Liver (tissue), 9 donors: Measurements from ENCODE around the gene ARNT2. TPM values are rescaled to one million over a fixed set of nuclear protein-coding genes. Genes with fewer than 3 reads are reported as not detected.

Source experiments
- DNase-seq: peaks from one replicate; pipeline ENCODE4 v3.0.0-alpha.2; 2017; ENCODE audit warnings: low spot score
- H3K27ac ChIP-seq, 2 donors: one replicate each; pipeline ENCODE4 v1.7.0; 2013; ENCODE audit warnings: inconsistent platforms in 2 of 2, low read length in 2 of 2, control low read depth in 1 of 2, low read depth in 1 of 2, mild to moderate bottlenecking in 1 of 2
- H3K27me3 ChIP-seq, 4 donors: one replicate each; pipeline versions ENCODE4 v1.6.1 to v1.7.0; 2013; ENCODE audit warnings: low read length in 3 of 4, inconsistent platforms in 1 of 4, mild to moderate bottlenecking in 1 of 4, moderate library complexity in 1 of 4; ENCODE audit not compliant: control insufficient read depth in 4 of 4, insufficient read depth in 4 of 4
- H3K36me3 ChIP-seq, 4 donors: one replicate each; pipeline versions ENCODE4 v1.6.1 to v1.7.0; 2013; ENCODE audit warnings: low read length in 3 of 4, mild to moderate bottlenecking in 3 of 4, low read depth in 1 of 4, moderate library complexity in 1 of 4; ENCODE audit not compliant: control insufficient read depth in 4 of 4, insufficient read depth in 3 of 4
- H3K4me1 ChIP-seq, 4 donors: one replicate each; pipeline versions ENCODE4 v1.6.1 to v1.7.0; 2013; ENCODE audit warnings: low read length in 3 of 4, mild to moderate bottlenecking in 3 of 4, moderate library complexity in 1 of 4; ENCODE audit not compliant: control insufficient read depth in 4 of 4, insufficient read depth in 4 of 4
- H3K4me3 ChIP-seq, 3 donors: one replicate each; pipeline versions ENCODE4 v1.6.1 to v1.7.0; 2013; ENCODE audit warnings: low read length in 3 of 3, control low read depth in 1 of 3, low read depth in 1 of 3, mild to moderate bottlenecking in 1 of 3
- H3K9ac ChIP-seq, 2 donors: one replicate each; pipeline ENCODE4 v1.7.0; 2013; ENCODE audit warnings: low read length in 2 of 2, mild to moderate bottlenecking in 2 of 2, moderate library complexity in 2 of 2, control low read depth in 1 of 2, low read depth in 1 of 2
- H3K9me3 ChIP-seq, 4 donors: one replicate each; pipeline versions ENCODE4 v1.6.1 to v1.7.0; 2013; ENCODE audit warnings: low read length in 3 of 4; ENCODE audit not compliant: control insufficient read depth in 4 of 4
- CTCF ChIP-seq: fragments of 150-350 bp; IDR thresholded peaks from 2 replicates; pipeline ENCODE4 v1.5.1; 2017; ENCODE audit warnings: improper control_type of control experiment, low read depth, low read length; ENCODE audit not compliant: missing input control
- EGR1 ChIP-seq, 2 donors: IDR thresholded peaks; 2 replicates each; pipeline ENCODE4 v1.6.1; 2016 to 2018; ENCODE audit warnings: antibody characterized with exemption in 2 of 2, low read depth in 2 of 2
- FOXA1 ChIP-seq: IDR thresholded peaks from 2 replicates; pipeline ENCODE4 v1.6.1; 2016; ENCODE audit warnings: antibody characterized with exemption
- FOXA2 ChIP-seq: IDR thresholded peaks from 2 replicates; pipeline ENCODE4 v1.6.1; 2016; ENCODE audit warnings: antibody characterized with exemption
- GABPA ChIP-seq, 2 donors: IDR thresholded peaks in 1 of 2; conservative IDR thresholded peaks in 1 of 2; 2 replicates each; pipeline ENCODE4 v1.6.1; 2016; ENCODE audit warnings: antibody characterized with exemption in 2 of 2, mild to moderate bottlenecking in 1 of 2, moderate library complexity in 1 of 2
- HNF4A ChIP-seq, 2 donors: conservative IDR thresholded peaks; 2 replicates each; pipeline ENCODE4 v1.6.1; 2016; ENCODE audit warnings: antibody characterized with exemption in 2 of 2, mild to moderate bottlenecking in 2 of 2
- HNF4G ChIP-seq: IDR thresholded peaks from 2 replicates; pipeline ENCODE4 v1.6.1; 2016; ENCODE audit warnings: antibody characterized with exemption
- JUND ChIP-seq, 2 donors: IDR thresholded peaks; 2 replicates each; pipeline ENCODE4 v1.6.1; 2016; ENCODE audit warnings: antibody characterized with exemption in 2 of 2
- MAX ChIP-seq: IDR thresholded peaks from 2 replicates; pipeline ENCODE4 v1.6.1; 2016; ENCODE audit warnings: antibody characterized with exemption
- NR2F2 ChIP-seq: IDR thresholded peaks from 2 replicates; pipeline ENCODE4 v1.6.1; 2016; ENCODE audit warnings: antibody characterized with exemption
- RAD21 ChIP-seq, 2 donors: IDR thresholded peaks; 2 replicates each; pipeline ENCODE4 v1.6.1; 2016; ENCODE audit warnings: antibody characterized with exemption in 2 of 2, mild to moderate bottlenecking in 2 of 2
- REST ChIP-seq: IDR thresholded peaks from 2 replicates; pipeline ENCODE4 v1.6.1; 2016; ENCODE audit warnings: antibody characterized with exemption, mild to moderate bottlenecking
- RXRA ChIP-seq, 2 donors: IDR thresholded peaks; 2 replicates each; pipeline ENCODE4 v1.6.1; 2017 to 2018; ENCODE audit warnings: antibody characterized with exemption in 2 of 2, mild to moderate bottlenecking in 1 of 2
- SP1 ChIP-seq: IDR thresholded peaks from 2 replicates; pipeline ENCODE4 v1.6.1; 2018; ENCODE audit warnings: antibody characterized with exemption, mild to moderate bottlenecking
- TAF1 ChIP-seq: conservative IDR thresholded peaks from 2 replicates; pipeline ENCODE4 v1.6.1; 2016; ENCODE audit warnings: antibody characterized with exemption, mild to moderate bottlenecking
- YY1 ChIP-seq: IDR thresholded peaks from 2 replicates; pipeline ENCODE4 v1.6.1; 2016; ENCODE audit warnings: antibody characterized with exemption, mild to moderate bottlenecking
- ZBTB33 ChIP-seq: IDR thresholded peaks from 2 replicates; pipeline ENCODE4 v1.6.1; 2016; ENCODE audit warnings: antibody characterized with exemption
- WGBS: extraction: QIAGEN DNeasy Blood & Tissue Kit; methylation state at CpG from one replicate; pipeline ENCODE4 v1.1.7; 2013; 5-methylcytosine and 5-hydroxymethylcytosine counted together
- polyA plus RNA-seq, 2 donors: library from polyadenylated mRNA; stranded (reverse) in 1 of 2; unstranded in 1 of 2; fragments of 200-250 nt in 1 of 2; fragments of >200 nt in 1 of 2; fragmentation: Nextera tagmentation in 1 of 2; extraction: Ambion mirVana in 1 of 2; gene quantifications; one replicate each; pipeline versions ENCODE4 v1.2.1 to v1.2.3, GENCODE V29; 2013 to 2015
- total RNA-seq, 2 donors: library from RNA; depleted of rRNA; stranded (reverse); fragments of >200 nt; gene quantifications; one replicate each; pipeline ENCODE4 v1.2.3, GENCODE V29; 2014
- donor health status: healthy.
- donor health status: healthy.
- donor health status: healthy.
- donor health status: healthy.
- donor health status: healthy.

ARNT2 gene
- total and polyA plus RNA-seq, 4 donors = 0.17 to 0.92 (median 0.54) TPM

GRCh38 chr15:80591471-80591870, 187.3 kb downstream of the ARNT2 start:
- no peak for DNase-seq
- peaks cover 0 to 3% (median 0%) of the 10 kb centered on the region in 4 donors for H3K4me1 ChIP-seq
- no peaks in the 10 kb centered on the region for H3K9me3 ChIP-seq
- no peak overlapping the region for H3K4me3 ChIP-seq
- H3K36me3 ChIP-seq = no peaks in the 10 kb centered on the region
- TF ChIP-seq YY1 = no peak
- no peak for TF ChIP-seq HNF4A (conservative IDR thresholded peaks at IDR 0.05)
- TF ChIP-seq SP1 = no peak
- no peak for TF ChIP-seq EGR1 (IDR thresholded peaks at IDR 0.05; ENCODE audit: low read depth in 2 of 2)
- no peak for TF ChIP-seq REST
- TF ChIP-seq ZBTB33 = no peak
- no peak for TF ChIP-seq TAF1
- no peak for TF ChIP-seq RXRA (IDR thresholded peaks at IDR 0.05)
- TF ChIP-seq JUND (IDR thresholded peaks at IDR 0.05) = no peak
- TF ChIP-seq NR2F2 = no peak
- no peak for TF ChIP-seq RAD21 (IDR thresholded peaks at IDR 0.05)
- no peak overlapping the region for H3K9ac ChIP-seq
- no peak overlapping the region for H3K27ac ChIP-seq
- 95% methylated on average over 23 of the region's 23 CpGs for WGBS
- no peaks in the 10 kb centered on the region for H3K27me3 ChIP-seq

- Histone ChIP-seq H3K4me1 (peaks cover 0 to 3% (median 0%) of the 10 kb centered on the region in 4 donors), H3K9me3 (no peaks in the 10 kb centered on the region), H3K27me3 (no peaks in the 10 kb centered on the region), H3K9ac (no peak overlapping the region), H3K36me3 (no peaks in the 10 kb centered on the region), H3K4me3 (no peak overlapping the region), H3K27ac (no peak overlapping the region)
- 92% methylated on average over 10 of the region's 10 CpGs for WGBS
- no peak for DNase-seq
- TF ChIP-seq YY1 = no peak
- TF ChIP-seq HNF4A (conservative IDR thresholded peaks at IDR 0.05) = no peak
- TF ChIP-seq GABPA (IDR thresholded peaks at IDR 0.05 in 1 of 2, conservative IDR thresholded peaks at IDR 0.05 in 1 of 2) = no peak
- TF ChIP-seq HNF4G = no peak
- TF ChIP-seq TAF1 = no peak
- TF ChIP-seq RXRA (IDR thresholded peaks at IDR 0.05) = no peak
- TF ChIP-seq EGR1 (IDR thresholded peaks at IDR 0.05; ENCODE audit: low read depth in 2 of 2) = no peak
- no peak for TF ChIP-seq JUND (IDR thresholded peaks at IDR 0.05)
- TF ChIP-seq MAX = no peak
- no peak for TF ChIP-seq SP1
- no peak for TF ChIP-seq FOXA1
- TF ChIP-seq FOXA2 = no peak
- TF ChIP-seq NR2F2 = no peak
- TF ChIP-seq ZBTB33 = no peak
- no peak for TF ChIP-seq RAD21 (IDR thresholded peaks at IDR 0.05)
- no peak for TF ChIP-seq CTCF
- TF ChIP-seq REST = no peak
Measured at GRCh38 chr15:80591938-80592825, 188.0 kb downstream of the ARNT2 start.
